ENCODE results near the gene ATP5PF. TPM values are rescaled to one million over a fixed set of nuclear protein-coding genes. Genes with fewer than 3 reads are reported as not detected.

The ATP5PF gene
- total RNA-seq, 2 donors from 2014 or later, result 20.4 to 37.6 TPM

DNA sequence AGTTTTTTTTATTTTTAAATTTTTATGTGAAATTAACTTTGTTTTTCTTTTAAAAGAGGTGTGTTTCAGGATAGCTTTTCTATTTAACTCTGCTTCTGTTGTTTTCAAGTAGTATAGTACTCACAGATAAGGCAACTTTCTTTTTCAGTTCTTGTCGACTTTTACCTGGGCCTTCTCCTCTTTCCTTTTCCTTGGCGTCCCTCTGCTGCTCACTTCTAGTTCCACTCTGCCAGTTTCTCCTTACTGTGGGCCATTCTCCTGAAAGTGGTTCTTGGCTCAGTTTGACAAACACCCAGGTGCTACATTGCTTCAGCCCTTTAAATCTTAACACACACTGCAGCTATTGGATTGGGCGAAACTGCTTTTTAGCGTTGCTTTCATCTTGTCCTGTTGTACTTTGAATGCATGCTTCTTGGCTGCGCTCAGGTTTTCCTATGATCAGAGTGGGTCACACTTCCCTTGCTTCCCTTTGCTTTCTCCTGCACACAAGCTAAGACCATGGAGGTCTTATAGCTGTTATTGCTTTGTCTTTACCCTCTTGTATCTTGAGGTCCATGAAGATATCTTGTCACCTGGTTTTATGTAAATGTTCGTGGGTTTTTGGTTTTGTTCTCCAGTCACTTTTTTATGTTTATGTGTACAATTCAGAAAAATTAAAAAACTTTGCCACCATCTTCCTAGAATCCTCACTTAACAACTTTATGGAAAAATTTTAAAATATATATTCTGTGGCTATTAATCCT, 21.7 kb upstream of the ATP5PF start:
- Histone ChIP-seq H3K27ac (no peak overlapping the region), H3K27me3 (no peaks in the 10 kb centered on the region), H3K36me3 (replicated peaks in 1 of 2; ENCODE audit: insufficient read depth in 1 of 2, low read depth in 2 of 2) (peaks cover 0 to 6% of the 10 kb centered on the region in 2 donors), H3K4me1 (no peaks in the 10 kb centered on the region), H3K9me3 (no peaks in the 10 kb centered on the region), H3K4me3 (no peak overlapping the region)
- ATAC-seq, result no peak
- no peak for DNase-seq
- 72 to 75% methylated on average over 6 of the region's 6 CpGs for WGBS, 2 donors
- TF ChIP-seq POLR2A (IDR thresholded peaks at IDR 0.05) (no peak), CTCF (IDR thresholded peaks at IDR 0.05) (no peak)
- intact Hi-C loops (cut with DNase I), result no loop called here

- no peak for TF ChIP-seq CTCF (IDR thresholded peaks at IDR 0.05)
- 94 to 95% methylated on average over 1 of the region's 1 CpG for WGBS, 2 donors
- H3K36me3 ChIP-seq (replicated peaks in 1 of 2; ENCODE audit: insufficient read depth in 1 of 2, low read depth in 2 of 2), result peaks cover 0 to 11% of the 10 kb centered on the region in 2 donors
- no peak overlapping the region for H3K4me3 ChIP-seq
- H3K4me1 ChIP-seq, result no peaks in the 10 kb centered on the region
- H3K27ac ChIP-seq, result no peak overlapping the region
- DNase-seq, result no peak
- no peak for ATAC-seq
- H3K9me3 ChIP-seq, result no peaks in the 10 kb centered on the region
- intact Hi-C loops (cut with DNase I), result no loop called here
- H3K27me3 ChIP-seq, result no peaks in the 10 kb centered on the region
These were observed 17.7 kb upstream of the ATP5PF start for GRCh38 chr21:25752416-25752815.

DNA sequence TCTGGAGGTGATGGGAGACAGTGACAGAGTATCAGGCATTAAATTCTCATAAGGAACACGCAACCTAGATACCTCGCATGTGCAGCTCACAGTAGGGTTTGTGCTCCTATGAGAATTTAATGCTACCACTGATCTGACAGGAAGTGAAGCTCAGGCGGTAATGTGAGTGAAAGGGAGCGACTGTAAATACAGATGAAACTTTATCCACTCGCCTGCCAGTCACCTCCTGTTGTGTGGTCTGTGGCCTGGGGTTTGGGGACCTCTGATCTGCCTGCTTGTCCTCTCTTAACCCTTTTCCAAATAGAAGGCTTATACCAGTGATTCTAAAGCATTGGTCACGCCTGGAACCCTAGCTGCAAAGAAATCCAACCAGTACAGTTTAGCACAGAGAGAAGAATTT, 15.4 kb upstream of the ATP5PF start:
- no peak for TF ChIP-seq POLR2A (IDR thresholded peaks at IDR 0.05)
- no peak for TF ChIP-seq CTCF (IDR thresholded peaks at IDR 0.05)
- WGBS, 2 donors, result 85 to 92% methylated on average over 6 of the region's 6 CpGs
- no peak for ATAC-seq
- Histone ChIP-seq H3K27me3 (no peaks in the 10 kb centered on the region), H3K4me1 (no peaks in the 10 kb centered on the region), H3K9me3 (no peaks in the 10 kb centered on the region), H3K36me3 (replicated peaks in 1 of 2; ENCODE audit: insufficient read depth in 1 of 2, low read depth in 2 of 2) (peaks cover 0 to 12% of the 10 kb centered on the region in 2 donors), H3K27ac (no peak overlapping the region), H3K4me3 (no peak overlapping the region)
- intact Hi-C loops (cut with DNase I), result no loop called here
- DNase-seq, result no peak

GRCh38 chr21:25744854-25745253, 10.2 kb upstream of the ATP5PF start:
- Histone ChIP-seq H3K27ac (no peak overlapping the region), H3K4me1 (no peaks in the 10 kb centered on the region), H3K9me3 (no peaks in the 10 kb centered on the region), H3K27me3 (no peaks in the 10 kb centered on the region), H3K36me3 (replicated peaks in 1 of 2; ENCODE audit: insufficient read depth in 1 of 2, low read depth in 2 of 2) (peaks cover 0 to 6% of the 10 kb centered on the region in 2 donors), H3K4me3 (no peak overlapping the region)
- 96 to 100% methylated on average over 2 of the region's 2 CpGs for WGBS, 2 donors
- intact Hi-C loops (cut with DNase I), result no loop called here
- ATAC-seq (no peak), DNase-seq (no peak)
- TF ChIP-seq POLR2A (IDR thresholded peaks at IDR 0.05) (no peak), CTCF (IDR thresholded peaks at IDR 0.05) (no peak)

DNA sequence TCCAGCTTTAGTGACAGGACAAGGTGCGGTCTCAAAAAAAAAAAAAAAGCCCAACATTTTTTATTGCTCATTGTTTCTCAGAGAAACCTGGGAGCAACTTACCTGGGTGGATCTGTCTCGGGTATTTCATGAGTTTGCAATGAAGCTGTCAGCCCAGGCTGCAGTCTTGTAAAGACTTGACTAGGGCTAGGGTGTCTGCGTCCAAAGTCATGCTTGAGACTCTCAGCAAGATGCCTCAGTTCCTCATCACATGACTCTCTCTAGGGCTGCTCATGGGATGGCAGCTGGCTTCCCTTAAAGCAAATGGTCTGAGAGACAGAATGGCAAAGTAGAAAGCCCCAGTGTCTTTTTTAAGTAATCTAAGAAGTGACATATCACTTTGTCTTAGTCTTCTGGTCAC, 8.2 kb upstream of the ATP5PF start:
- intact Hi-C loops (cut with DNase I), result no loop called here
- 93 to 98% methylated on average over 3 of the region's 3 CpGs for WGBS, 2 donors
- ATAC-seq, result no peak

More for the DNA sequence above, 8.2 kb upstream of the ATP5PF start:
- Histone ChIP-seq H3K4me3 (no peak overlapping the region), H3K27ac (no peak overlapping the region), H3K27me3 (no peaks in the 10 kb centered on the region), H3K9me3 (no peaks in the 10 kb centered on the region), H3K4me1 (no peaks in the 10 kb centered on the region), H3K36me3 (replicated peaks in 1 of 2; ENCODE audit: insufficient read depth in 1 of 2, low read depth in 2 of 2) (peaks cover 0 to 1% of the 10 kb centered on the region in 2 donors)
- no peak for TF ChIP-seq POLR2A (IDR thresholded peaks at IDR 0.05)
- TF ChIP-seq CTCF (IDR thresholded peaks at IDR 0.05), result no peak
- no peak for DNase-seq
